Stimulated activated CD4-positive, alpha-beta T cell treated with anti-CD3 and anti-CD28 coated beads, Interleukin-12 subunit alpha, Interleukin-12 subunit beta, amount 100 ng/mL, for 4 hours (primary cell): Measurements from ENCODE around the gene CHSY1.

Source experiments
- DNase-seq: peaks from one replicate; pipeline ENCODE4 v3.0.0-alpha.2; 2020

CHSY1 gene

GRCh38 chr15:101168898-101169494, 82.9 kb downstream of the CHSY1 start:
- DNase-seq, result no peak

GRCh38 chr15:101168463-101168824, 83.4 kb downstream of the CHSY1 start:
- DNase-seq, result no peak

GRCh38 chr15:101167753-101168462, 83.9 kb downstream of the CHSY1 start:
- DNase-seq, result peak; percentile 27

GRCh38 chr15:101167411-101167752, 84.5 kb downstream of the CHSY1 start:
- DNase-seq, result no peak

- DNase-seq, result no peak
These were observed 85.9 kb downstream of the CHSY1 start for GRCh38 chr15:101165905-101166471.

- DNase-seq, result no peak
These were observed 89.0 kb downstream of the CHSY1 start for GRCh38 chr15:101162701-101163483.

- no peak for DNase-seq
These were observed 90.2 kb downstream of the CHSY1 start for GRCh38 chr15:101161656-101162055.

- no peak for DNase-seq
These were observed 91.7 kb downstream of the CHSY1 start for GRCh38 chr15:101159936-101160815.

GRCh38 chr15:101159096-101159935, 92.5 kb downstream of the CHSY1 start:
- peak; percentile 13 for DNase-seq

- no peak for DNase-seq
These were observed 93.4 kb downstream of the CHSY1 start for GRCh38 chr15:101158166-101159095.

- no peak for DNase-seq
These were observed 94.1 kb downstream of the CHSY1 start for GRCh38 chr15:101157721-101158120.

- no peak for DNase-seq
These were observed 95.2 kb downstream of the CHSY1 start for GRCh38 chr15:101156509-101157159.

GRCh38 chr15:101156061-101156460, 95.8 kb downstream of the CHSY1 start:
- DNase-seq, result no peak

- DNase-seq, result no peak
These were observed 97.8 kb downstream of the CHSY1 start for GRCh38 chr15:101153801-101154656.

- no peak for DNase-seq
These were observed 98.9 kb downstream of the CHSY1 start for GRCh38 chr15:101152914-101153313.

GRCh38 chr15:101151288-101151687, 100.6 kb downstream of the CHSY1 start:
- DNase-seq, result no peak

- no peak for DNase-seq
These were observed 101.2 kb downstream of the CHSY1 start for GRCh38 chr15:101150723-101151040.

GRCh38 chr15:101149864-101150722, 101.8 kb downstream of the CHSY1 start:
- no peak for DNase-seq
